Activated CD4-positive, alpha-beta T cell treated with anti-CD3 and anti-CD28 coated beads, Interleukin-2, amount 50 U/mL, for 16 hours (primary cell): Measurements from ENCODE around the gene PLCG2.
A peak's percentile ranks its signal among the peaks of the same experiment; 100 is the strongest.
"Not testable (repeated sequence)": the region's sequence is repeated elsewhere in the genome, so short reads cannot be mapped to it uniquely, and the experiment has no call there.

Experiments used
- DNase-seq: peaks from one replicate; pipeline ENCODE4 v3.0.0-alpha.2; 2020

PLCG2 gene

GRCh38 chr16:81850197-81850944 lies 71.3 kb downstream of the PLCG2 start:
- DNase-seq = no peak

DNA sequence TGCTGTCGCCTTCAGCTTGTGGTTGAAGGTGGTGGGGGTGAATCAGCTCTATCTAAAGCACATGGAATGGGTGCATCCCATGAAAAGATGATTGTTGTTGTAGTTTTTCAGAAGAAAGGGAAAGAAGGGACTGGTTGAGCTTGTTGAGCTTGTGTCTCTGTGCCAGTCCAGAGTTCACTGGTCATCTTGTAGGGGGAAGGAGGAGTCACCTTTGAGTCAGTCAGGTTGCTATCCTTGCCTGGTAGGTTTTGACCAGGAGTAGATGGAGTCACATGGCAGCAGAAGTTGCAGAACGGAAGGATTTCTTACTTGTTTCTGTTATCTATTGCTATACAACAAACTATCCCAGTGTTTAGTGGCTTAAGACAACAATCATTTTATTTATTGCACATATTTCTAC lies 73.3 kb downstream of the PLCG2 start:
- DNase-seq = no peak

DNA sequence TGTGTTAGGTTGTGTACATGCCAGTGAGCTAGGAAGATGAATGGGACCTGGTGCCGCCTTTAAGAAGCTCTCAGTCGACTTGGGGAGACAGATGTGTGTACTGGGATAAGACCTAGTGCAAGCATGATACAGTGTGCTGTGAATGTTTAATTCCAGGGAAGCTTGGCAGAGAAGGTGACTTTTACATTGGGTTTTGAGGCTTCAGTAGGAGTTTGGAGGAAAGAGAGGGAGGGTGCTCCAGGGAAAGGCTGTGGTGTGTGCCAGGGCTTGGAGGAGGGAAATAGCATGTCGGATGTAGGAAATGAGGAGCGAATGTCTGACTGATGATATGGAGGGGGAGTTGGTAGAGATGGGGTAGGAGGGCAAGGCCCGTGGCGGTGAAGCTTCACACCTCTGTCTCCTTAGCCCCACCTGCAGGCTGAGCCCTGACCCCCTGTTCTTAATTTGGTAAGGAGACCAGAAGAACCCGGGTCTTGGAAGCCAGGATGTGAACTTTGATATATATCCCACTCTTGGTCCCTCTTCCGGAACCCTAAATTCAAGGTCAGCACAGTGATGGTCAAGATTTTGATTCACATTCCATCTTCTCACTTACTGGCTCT lies 76.6 kb downstream of the PLCG2 start:
- DNase-seq = no peak

GRCh38 chr16:81860287-81861266 lies 81.5 kb downstream of the PLCG2 start:
- no peak for DNase-seq

- DNase-seq = no peak
These were observed 82.4 kb downstream of the PLCG2 start for GRCh38 chr16:81861503-81861902.

GRCh38 chr16:81861915-81862314 lies 82.8 kb downstream of the PLCG2 start:
- DNase-seq = no peak

DNA sequence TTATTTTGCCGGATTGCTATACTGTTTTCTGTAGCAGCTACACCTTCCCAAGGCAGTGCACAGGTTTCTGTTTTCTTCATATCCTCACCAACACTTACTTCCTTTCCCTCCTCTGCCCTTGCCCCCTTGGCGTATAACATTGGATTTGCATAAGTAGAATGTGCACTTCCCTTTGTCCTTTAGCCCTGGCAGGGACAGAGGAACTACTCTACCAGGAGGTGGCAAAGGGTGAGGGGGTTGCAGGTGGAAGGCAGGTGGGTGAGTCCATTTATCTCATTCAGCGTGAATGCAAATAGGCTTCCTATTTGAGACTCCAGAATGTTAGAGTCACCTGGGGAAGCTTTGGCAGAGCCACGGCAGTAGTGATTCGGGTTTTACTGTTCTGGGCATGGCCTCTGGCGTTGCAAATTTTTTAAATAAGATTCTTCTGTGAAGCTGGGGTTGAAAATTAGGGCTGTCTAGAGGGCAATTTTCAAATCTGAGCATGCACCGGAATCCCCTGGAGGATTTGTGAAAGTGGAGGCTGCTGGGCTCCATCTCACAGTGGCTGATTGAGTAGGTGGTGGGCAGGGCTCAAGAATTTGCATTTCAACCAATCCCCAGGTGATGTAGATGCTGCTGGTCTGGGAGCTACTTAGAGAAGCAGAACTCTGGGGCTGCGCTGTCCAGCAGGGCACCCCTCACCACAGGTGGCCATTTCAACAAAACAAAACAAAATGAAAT lies 84.7 kb downstream of the PLCG2 start:
- DNase-seq = no peak

DNA sequence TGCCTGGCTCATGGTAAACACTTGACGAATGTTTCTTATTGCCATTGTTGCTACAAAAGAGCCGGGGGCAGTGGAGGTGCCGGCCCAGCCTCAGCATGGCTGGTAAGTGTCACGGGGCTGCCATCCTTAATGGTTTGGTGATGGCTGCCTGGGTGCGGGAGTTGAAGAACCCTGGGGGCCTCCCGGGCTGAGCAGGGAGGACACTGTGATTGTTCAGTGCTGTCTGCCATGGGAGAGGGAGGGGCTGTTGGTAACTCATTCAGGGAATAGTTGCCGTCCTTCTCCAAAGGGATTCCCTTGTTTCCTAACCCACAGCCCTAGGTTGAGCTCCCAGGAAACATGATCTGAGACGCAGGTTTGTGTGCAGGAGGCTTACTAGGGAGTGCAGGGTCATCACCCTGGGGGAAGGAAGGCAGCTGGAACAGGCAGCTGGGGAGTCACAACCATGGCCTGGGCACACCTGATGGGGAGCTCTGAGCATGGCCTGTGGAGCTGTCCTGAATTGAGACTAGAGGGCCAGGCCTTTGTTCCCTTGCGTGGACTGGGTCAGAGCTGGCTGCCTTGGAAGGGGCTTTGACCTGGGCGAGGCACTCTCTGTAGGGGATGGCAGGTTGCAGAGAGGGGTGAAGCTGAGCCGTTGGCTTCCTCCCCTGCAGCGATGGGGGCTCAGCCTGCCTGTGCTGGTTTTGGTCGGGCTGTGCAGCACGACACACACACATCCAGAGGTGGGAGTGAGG lies 85.7 kb downstream of the PLCG2 start:
- DNase-seq = no peak

DNA sequence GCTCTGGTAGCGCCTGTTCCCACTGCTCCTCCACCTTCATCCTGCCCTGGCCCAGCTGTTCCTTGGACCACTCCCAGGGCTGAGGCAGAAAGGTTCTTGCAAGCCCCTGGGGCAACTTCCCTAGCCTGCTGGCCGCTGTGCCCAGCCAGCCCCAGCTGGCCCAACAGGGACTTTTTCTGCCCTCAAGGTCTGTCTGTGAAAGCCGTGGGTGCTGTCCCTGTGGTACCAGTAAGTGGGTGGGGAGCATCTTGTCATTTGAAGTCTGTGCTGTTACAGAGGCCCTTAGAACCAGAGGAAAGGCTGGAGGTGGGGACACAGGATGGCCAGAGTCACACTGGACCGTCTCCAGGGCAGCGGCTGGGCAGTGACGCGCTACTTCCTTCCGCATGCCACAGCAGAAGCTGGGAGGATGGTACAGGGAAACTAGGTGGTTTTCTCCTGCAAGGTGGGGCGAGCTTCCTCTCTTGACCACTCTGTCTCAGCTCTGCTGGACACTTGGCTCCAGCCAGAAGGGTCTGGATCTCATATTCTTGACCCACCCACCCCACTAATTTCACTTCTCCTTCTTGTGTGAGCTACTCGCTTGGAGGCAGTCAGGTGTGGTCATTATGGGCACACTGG lies 87.8 kb downstream of the PLCG2 start:
- no peak for DNase-seq

DNA sequence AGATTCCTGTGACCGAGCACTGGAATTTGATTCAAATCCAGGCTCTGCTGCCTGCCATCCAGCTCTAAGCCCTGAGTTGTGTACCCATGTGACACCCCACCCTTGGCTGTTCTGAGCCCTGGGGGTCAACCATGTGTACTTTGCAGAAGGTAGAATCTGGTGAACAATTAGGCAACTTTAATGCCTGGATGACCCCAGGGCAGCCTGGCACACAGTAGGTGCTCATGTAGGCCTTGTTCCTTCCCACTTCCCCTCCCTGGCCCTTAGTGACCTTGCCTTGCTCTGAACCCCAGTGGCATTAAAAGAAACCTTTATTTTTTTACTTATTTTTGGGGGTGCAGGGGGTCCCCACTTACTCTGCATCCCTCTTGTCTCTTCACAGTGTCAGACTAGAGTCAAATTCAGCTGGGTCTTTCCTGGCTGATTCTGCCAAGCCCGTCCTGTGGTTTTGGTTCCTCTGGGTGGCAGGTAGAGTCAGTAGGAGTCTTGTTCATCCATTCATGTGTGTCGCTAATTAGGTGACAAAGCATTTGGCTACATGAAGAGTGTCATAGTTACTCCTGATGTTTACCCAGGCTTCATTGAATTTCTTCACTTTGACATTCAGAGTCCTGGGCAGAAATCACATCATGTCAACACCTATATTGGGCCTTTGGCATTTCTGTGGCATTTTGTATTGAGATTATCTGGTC lies 89.1 kb downstream of the PLCG2 start:
- no peak for DNase-seq

DNA sequence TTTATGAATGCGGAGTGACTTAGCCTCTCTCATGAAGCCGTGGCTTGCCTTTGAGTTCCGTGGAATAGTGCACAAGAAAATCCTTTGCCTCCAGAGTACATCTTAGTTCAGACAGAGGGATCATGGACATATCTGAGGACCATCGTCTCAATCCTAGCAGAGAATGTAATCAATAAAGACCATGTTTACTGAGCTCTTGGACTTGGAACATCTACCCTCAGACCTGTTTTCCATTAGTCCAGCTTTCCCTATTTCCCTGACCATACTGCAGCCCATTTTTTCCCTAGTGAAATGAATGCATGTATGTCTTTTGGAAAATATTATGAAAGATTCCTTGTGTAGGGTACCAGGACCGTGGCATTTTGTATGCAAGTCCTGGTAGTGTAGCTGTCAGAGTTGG lies 90.2 kb downstream of the PLCG2 start:
- no peak for DNase-seq

DNA sequence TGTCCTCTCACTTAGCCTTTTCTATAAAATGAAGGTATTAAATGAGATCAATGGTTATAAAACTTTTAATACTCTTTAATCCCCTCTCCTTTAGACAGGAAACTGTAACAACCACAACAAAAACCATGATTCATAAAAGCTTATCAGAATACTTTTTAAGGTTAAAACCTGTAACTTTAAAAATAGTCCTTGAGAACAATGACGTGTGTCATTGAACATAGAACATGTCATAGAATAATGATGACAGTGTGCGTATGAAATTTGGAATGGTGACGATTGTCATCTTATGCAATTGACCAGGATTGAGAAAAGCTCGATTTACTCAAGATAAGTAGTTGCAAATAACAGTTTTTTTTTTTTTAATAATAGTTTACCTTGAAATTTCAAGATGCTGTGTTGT lies 94.1 kb downstream of the PLCG2 start:
- no peak for DNase-seq

- DNase-seq = peak; percentile 62
These were observed 95.0 kb downstream of the PLCG2 start for GRCh38 chr16:81873843-81874752.

GRCh38 chr16:81875461-81875860 lies 96.4 kb downstream of the PLCG2 start:
- no peak for DNase-seq

DNA sequence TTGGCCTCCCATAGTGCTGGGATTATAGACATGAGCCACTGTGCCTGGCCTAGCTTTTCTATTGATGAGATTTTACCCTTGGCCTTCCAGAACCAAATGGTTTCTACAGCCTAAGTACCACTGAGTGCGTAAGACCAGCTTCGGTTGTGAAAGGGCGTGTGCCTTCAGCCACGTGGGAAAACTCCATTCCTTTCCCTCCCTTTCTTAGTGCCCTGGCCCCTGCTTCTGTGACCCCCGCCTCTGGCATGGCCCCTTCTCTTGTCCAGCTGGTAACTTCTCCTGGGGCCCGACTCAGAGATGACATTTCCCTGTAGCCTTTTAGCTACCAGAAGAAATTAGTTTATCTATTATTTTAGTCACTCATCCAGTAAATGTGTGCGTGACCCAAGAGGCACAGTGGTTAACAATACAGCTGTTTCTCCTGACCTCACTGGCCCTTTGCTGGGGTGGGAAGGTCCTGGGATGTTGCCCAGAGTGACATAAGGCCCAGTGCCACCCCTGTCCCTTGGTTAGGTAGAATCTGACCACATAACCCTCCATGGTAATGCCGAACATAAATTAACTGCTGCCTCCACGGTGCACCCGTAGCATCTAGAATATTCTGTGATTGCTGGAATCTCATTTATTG lies 97.3 kb downstream of the PLCG2 start:
- no peak for DNase-seq

DNA sequence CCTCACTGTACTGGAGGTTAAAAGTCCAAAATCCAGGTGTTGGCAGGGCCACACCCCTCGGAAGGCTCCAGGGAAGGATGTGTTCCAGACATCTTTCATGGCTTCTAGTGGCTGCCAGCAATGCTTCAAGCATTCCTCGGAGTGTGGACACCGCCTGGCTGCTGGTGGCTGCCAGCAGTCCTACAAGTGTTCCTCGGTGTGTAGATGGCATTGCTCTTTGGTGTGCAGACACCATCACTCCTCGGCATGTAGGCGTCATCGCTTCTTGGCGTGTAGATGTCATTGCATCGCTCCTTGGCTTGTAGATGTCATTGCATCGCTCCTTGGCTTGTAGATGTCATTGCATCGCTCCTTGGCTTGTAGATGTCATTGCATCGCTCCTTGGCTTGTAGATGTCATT lies 98.4 kb downstream of the PLCG2 start:
- DNase-seq = not testable (repeated sequence)

DNA sequence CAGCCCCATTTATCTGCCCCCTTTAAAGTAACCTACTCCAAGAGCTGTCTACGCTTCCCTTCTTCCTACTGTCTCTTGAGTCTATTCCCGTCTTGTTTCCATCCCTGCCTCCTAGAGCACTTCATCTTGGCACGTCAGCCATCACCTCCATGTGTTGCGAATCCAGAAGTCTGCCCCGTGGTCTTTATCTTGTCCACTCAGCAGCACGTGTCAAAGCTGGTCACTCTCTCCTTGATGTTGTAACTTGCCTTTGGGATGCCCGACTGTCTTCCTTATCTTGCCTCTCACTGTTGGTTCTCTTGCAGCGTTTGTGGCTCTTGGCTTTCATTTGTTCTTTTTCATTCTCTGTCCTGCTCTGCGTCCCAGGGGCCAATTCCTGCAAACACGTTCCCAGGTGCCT lies 99.4 kb downstream of the PLCG2 start:
- no peak for DNase-seq

DNA sequence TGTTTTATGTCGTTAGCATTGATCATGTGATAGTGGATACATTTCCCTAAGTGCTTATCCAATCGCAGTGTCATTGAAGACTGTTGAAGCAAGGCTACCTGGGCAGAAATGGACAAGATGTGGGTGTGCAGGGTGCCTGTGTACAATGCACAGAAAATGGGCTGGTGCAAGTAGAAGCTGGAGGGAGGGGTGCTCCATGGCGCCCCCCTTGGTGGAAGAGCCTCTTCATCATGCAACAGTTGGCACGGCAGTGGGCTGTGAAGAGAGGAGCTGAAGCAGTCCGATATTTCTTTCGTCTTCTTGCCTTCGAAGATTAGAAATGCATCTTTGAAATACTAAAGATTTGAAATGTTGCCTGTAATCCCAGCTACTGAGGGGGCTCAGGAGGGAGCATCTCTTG lies 100.5 kb downstream of the PLCG2 start:
- DNase-seq = no peak

DNA sequence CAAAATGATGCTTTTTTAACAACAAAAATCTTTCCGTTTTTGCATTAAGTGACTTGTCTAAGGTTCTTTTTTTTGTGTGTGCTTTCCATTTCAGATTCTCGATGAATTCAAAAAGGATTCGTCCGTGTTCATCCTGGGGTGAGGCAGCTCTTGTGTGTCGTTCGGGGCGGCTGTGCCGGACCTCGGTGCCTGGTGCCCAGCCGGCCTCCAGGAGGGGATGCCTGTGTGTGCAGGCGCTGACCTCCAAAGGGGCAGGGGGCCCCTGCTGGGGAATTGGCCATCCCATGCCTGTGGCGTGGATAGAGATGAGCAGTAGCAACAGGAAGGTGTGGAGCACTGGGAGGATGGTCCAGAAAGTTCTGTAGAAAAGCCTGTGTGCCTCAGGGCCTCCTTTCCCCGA lies 101.7 kb downstream of the PLCG2 start:
- DNase-seq = no peak

GRCh38 chr16:81881228-81881627 lies 102.1 kb downstream of the PLCG2 start:
- DNase-seq = no peak
